Amniotic epithelial cell (primary cell): ENCODE results near the gene TNFRSF14.
"Not testable (repeated sequence)": the region's sequence is repeated elsewhere in the genome, so short reads cannot be mapped to it uniquely, and the experiment has no call there.

Experiments used
- DNase-seq: peaks from one replicate; pipeline ENCODE4 v3.0.0-alpha.2; 2010; ENCODE audit warnings: low read depth

Gene TNFRSF14

DNA sequence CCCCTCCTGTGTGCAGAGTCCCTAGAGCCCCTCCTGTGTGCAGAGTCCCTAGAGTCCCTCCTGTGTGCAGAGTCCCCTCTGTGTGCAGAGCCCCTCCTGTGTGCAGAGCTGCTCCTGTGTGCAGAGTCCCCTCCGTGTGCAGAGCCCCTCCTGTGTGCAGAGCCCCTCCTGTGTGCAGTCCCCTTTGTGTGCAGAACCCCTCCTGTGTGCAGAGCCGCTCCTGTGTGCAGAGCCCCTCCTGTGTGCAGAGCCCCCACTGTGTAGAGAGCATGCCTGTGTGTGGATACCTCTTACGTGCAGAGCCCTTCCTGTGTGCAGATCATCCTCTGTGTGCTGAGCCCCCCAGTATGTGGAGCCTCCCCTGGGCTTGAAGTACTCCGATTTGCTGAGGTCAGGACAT is 17.8 kb upstream of the TNFRSF14 start:
- DNase-seq: no peak

DNA sequence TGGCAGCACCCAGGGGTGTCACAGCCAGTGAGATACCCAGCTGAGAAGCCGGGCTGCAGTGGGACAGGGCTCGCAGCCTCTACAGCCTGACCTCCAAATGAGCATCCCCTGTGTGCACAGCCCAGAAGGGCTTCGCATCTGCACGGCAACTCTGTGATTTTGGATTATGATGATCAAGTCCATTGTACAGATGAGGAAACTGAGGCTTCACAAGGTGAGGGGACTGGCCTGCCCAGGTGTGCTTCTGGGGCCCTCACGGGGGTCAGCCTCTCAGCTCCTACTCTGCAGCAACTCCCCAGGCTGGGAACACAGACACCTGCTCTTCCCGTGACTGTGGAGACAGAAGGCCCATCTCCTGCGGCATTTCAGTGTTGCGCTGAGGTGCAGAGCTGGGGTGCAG is 17.3 kb upstream of the TNFRSF14 start:
- DNase-seq: no peak

DNA sequence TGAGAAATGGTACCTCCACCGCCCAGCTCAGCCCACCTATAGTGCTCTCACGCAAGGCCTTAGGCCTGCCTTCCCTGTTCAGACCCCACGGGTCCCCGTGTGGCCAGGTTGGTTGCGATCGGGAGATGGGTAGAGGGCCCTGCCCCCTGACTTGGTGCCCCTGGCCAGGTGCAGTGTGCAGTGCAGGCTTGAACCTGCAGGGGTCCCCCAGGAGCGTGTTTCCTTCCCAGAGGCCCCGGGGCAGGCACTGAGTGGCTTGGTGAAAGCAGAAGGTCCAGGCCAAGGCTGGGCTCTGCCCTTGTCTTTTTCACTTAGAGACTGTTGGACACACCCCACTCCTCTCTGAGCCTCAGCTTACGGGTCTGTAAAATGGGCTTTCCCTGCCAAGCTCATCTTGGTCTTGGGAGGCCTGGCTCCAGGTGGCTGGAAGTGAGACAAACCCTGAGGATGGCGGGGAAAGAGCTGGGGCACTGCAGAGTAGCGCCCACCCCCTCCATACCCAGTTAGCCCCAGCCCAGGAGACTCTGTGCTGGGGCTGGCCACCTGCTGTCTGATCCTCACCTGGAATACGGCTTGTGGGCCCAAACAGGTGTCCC is 16.8 kb upstream of the TNFRSF14 start:
- DNase-seq: no peak

DNA sequence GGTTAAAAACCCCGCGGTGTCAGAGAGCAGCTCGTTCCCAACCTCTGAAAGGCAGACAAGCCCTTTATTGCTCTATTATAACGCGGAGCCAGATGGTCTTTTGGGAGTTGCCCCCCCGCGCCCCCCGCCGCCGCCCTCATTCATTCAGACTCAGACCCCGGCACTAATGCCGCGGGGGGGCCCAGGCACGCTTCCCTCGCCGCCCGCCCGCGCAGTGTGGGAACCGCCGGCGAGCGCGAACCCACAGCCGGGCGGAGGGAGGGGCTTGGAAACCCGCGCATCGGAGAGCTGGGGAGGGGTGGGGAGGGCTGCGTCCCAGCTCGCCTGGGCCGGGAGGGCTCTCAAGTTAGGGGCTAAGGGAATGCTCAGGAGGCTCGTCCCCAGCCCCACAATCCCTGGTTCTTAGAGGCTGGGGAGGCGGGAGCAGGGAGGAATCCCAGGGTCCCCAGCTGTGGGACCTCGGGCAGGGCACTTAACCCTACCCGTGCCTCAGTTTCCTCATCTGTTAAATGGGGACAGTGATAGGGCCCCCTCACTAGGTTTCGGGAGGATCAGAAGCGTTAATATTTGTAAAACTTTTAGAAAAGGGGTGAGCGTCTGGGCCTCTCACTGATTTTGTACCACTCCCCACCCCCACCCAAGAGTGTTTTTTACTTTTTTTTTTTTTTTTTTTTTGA is 15.2 kb upstream of the TNFRSF14 start:
- DNase-seq: no peak

DNA sequence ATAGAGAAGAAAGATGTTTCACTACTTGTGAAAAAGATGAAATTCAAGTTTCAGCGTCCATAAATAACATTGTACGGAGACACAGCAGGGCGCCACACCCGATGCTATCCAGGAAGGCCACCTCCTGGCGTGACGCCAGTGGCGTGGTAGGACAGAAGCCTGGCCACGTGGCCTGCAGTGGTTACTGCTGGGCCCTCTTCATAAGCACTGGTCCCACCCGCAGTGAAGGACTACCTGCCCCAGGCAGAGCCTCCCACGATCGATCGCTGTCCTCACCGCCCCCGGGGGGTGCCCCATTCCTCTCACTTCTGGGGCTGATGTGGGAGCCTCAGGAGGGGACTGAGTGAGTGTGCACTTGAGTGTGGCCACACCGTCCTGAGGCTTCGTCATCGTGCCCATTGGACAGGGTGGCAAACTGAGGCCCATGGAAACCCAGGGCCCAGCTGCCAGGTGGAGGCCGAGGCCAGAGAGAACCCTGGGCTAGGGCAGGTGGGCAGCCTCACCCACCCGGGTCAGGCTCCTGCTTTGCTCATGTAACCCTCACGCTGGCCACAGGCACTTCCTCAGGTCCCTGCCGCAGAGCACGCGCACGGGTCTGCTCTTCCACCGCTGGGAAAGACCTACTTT is 14.4 kb upstream of the TNFRSF14 start:
- no peak for DNase-seq

DNA sequence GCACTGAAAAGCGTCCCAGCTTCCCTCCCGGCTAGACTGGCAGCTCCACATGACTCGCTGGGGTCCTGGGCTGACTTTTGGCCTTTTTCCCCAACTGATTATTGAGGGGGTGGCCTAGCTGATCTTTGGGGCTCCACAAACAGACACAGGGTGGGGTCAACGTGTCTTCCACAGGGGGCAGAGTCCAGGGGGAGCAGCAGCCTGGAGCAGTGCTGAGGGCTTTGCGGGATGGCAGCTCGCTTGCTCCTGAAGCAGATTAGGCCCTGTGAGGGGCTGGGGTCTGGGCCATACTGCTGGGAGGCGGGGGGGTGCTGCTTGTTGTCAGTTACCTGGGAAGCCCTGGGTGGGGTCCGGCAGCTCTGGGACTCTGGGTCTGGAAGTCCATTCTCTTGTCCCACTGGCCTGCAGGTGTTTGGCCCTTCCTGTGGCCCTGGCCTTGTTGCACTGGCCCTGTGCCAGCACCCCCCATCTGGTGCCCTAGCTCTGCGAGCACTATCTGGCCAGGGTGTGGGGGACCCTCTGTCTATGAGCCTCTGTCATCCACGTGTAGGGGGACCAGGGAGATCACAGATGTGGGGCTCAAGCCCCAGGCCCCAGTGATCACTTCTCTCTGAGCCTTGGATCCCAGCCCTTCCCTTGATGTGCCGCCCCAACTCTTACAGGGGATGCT is 13.8 kb upstream of the TNFRSF14 start:
- no peak for DNase-seq

DNA sequence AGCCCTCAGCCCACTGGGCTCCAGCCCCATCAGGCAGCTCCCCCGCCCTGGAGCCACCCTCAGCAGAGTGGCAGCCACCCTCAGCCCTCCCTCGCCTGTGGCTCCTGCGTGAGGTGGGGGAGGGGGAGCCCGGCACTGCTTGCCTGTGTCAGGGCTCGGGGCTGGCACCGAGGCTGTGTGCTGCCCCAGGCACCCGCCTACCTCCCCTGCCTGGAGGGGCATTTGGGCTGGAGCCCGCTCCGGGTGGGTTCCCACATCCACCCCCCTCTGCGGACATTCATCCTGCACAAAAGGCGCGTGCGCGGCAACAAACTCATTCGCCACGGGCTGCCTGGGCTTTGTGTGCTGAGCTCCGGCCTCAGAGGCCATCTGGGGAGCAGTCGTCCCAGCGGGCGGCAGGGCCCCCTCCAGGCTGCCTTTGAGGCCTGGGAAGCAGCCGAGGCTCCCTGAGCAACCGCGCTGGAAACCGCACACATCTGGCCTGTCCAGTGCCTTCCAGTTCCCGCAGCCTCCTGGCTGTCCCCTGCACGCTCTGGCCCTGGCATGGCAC is 12.6 kb upstream of the TNFRSF14 start:
- no peak for DNase-seq

DNA sequence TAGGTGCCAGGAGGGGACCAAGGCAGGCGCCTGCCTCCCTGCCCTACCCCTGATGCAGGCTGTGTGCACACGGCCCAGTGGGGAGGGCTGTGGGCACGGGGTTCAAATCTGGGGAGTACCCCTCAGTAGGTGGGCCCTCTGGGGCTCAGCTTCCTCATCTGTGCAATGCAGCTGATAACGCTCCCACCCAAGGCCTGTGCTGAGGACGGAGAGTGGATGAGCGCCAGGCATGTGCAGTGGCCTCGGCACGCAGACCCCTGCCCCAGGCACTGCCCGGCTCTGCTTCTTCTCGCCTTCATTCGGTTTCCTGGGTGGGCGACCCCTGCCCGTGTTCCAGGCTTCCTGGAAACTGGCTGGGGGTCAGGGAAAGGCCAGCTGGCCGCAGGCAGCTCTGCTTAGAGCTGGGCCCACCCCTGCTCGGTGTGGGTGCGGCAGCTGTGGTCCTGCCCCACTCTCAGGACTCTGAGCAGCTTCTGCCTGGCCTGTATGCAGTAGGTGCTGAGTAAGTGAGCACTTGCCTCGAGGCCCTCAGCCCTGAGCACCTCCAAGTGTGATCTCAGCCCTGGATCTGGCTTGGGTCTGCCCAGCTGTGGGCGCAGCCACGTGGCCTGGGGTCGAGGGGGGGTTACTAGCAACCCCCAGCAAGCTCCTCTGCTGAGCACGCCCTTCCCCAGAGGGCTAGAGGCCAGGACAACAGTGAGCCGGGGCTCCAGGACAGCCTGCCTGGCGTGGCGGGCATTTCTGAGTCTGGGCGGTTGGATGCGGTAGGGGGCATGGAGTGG is 11.9 kb upstream of the TNFRSF14 start:
- no peak for DNase-seq

DNA sequence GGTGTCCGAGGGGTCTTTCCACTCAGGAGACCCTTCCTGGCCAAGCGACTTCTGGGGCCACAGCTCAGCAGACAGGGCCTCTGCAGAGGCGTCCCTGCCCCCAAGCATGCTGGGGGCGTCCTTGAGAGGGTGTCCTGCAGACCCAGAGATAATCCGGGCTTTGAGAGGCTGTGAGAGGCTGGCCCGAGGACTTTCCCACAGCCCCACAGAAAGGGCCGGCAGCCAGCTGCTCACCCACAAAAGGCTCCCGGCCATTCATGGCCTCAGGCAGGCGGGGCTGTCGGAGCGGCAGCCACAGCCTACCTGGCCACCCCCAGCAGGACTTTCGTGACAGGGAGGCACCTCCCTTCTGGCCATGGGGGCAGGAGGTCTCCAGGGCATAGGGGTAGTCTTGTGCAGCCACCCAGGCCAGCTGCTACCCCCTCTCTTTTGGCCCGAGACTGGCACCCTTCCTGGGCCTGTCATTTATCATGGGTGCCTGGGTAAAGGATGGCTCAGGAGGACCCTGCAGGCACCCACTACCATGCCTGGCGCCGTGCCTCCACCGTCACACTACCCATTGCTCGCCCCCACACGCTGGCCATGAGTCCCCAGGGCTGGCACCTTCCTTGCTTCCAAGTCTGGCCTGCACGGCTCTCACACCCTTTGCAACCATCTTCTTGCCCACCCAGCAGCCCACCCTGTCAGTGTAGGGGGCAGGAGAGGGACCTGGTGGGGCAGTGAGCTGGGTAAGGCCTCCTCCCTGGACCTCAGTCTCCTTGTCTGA is 11.1 kb upstream of the TNFRSF14 start:
- DNase-seq: no peak

DNA sequence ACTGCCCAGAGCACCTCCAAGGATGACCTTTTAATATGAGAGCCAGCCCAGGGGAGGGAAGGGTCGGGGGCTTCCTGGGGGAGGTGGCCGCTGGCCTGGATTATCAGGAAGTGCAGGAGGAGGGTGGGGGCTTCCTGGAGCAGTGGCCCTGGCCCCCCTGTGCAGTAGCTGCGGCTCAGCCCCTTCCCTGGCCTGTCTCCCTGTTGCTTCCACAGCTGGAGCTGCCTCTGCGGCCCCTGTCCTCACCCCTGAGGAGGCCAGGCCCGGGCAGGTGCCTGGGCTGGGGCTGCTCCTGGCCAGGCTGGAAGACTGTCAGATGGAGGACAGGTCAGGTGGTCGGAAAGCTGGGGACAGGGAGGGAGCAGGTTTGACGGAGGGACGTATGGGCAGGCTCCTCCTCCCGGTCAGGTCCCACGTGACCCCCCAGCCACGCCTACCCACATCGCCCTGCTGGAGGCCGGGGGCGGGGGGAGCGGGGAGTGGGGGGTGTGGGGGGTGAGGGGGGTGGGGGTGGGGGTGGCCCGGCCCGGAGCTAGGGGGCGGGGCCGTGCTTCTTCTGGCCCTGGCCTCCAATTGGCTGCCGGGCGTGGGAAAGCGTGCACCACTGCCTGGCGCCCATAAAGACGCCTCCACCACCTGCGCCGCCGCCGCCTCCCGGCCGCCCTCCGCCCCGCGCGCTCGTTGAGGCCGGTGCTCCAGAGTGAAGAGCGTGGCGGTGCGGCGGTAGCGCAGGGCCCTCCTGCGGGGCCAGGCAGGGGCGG is 10.2 kb upstream of the TNFRSF14 start:
- DNase-seq: peak; percentile 67

DNA sequence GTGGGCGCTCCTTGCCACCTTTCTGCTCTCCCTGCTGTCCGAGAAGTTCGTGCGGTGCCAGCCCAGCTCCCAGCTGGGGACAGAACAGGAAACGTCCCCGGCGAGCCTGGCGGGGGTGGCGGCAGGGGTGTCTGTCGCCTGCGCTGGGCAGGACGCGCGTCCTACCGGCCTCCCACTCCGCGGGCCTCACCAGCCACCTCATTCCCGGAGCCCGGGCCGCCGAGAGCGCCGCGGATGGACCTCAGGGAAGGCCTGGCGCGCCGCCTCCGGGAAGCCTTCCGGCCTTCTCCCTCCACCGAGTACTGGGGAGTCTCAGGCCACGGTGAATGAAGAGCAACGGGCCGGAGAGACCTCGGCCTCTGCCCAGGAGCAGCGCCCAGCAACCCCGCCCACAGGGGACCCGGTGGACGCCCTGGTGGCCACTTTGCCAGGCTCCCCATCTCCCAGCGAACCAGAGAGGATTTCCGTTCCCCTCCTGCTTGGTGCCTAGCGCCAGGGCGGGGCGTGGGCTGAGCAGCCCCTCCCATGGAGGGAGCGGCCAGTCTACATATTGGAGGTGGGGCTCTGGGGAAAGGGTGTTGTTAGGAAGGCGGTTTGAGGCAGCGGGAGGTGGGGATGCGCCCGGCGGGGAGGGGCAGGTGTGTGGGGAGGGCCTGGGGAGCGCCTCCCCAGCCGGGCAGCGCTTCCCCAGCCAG is 9.5 kb upstream of the TNFRSF14 start:
- DNase-seq: peak; percentile 55

DNA sequence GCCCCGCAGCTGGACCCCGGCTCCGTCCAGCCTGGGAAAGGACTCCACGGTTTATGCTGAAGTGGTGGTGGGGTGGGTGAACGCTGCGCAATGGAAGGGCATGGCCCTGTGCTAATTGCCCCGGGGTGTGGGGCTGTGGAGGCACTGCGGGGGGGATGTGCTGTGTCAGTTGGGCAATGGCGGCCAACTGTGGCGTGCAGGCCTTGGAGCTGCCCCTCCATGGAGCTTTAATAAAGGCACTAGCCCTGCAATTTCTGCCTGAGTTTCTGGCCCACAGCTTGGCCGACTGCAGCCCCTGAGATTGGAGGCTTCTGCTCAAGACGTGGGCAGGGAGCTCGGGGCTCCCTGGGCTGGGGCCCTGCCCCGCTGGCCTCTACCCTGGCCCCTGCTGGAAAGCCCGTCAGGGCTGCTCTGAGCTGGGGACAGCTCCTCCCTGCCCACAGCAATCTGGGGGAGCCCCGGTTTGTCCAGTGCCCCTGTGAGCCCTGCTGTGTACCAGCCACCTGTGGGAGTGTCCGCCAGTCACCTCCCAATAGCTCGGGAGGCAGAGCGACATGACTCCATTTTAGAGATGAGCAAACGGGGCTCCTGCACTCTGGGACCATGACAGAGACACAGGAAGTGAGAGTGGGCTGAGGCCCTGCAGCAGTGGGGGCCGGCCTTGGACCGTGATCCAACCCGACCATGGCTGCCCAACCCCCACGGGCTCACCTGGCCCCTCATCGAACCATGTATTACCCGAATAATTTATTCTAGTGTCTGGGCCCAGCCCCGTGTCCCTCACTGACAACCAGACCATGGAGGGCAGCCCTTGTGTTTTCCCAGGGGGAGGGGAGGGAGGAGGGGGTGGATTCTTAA is 8.7 kb upstream of the TNFRSF14 start:
- no peak for DNase-seq

DNA sequence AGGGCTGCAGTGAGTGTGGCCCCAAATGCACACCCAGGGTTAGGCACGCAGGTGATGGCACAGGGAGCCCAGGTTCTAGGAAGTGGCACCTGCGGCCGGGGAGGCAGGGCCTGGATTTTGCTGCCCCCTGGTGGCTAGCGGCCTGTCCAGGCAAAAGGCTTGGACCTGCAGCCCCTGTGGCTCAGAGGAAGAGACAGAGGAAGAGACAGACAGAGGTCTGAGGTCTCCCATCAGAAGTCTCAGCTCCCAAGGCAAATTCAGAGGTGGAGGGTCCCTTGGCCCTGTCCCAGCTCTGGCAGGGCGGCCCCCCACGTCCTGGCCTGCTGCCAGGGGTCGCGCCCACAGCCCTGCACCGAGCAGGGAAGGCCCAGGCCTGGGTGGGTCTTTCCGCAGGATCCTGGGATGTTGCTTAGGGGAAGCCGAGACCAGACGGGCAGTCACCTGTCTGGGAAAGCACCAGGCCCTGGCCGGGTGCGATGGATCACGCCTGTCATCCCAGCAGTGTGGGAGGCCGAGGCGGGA is 8.0 kb upstream of the TNFRSF14 start:
- DNase-seq: no peak

DNA sequence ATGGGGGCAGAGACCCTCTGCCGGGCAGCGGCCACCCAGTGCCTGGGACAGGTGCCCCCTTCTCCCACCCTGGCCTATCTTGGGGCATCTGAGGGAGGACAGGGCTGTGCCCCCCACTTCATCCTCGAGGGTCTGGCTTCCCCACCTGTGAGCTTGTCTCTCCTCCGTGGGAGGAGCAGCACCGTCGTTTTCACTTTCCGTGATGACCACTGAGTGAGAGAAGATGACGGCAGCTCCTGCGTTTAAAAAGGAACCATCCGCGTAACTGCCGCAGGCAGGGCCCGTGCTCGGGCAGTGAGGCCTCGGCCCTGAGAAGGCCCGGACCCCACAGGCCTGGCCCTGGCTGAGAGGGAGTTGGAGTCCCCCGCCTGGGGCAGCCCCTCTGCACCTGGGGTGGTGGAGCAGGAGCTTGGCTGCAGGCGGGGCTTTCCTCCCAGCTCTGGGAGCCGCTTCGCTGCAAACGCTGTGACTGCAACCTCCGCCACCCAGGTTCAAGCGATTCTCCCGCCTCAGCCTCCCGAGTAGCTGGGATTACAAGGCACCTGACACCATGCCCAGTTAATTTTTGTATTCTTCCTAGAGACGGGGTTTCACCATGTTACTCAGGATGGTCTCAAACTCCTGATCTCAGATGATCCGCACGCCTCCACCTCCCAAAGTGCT is 6.7 kb upstream of the TNFRSF14 start:
- not testable (repeated sequence) for DNase-seq

DNA sequence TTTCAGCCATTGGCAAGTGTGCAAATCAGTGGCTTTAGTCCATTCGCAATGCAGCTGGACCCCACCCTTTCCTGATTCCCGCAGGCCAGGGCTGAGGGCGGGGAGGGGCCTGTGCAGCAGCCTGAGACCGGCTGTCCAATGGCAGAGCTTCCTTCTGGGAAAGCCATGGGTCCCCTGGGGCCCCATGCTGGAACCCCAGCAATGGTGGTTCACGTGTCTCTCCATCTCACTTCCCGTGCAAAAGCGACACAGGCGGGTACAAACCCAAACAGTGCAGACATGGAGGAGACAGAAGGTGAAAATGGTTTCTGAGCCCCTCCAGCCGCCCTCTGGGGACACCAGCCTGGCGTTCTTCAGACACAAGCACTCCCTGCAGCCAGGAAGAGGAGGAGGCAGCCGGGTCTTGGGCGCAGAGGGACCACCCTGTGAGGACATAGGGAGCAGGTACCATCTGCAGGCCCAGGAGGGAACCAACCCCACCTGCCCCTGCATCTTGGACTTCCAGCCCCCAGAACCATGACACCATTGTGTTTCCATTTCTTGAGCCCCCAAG is 5.8 kb upstream of the TNFRSF14 start:
- DNase-seq: not testable (repeated sequence)

DNA sequence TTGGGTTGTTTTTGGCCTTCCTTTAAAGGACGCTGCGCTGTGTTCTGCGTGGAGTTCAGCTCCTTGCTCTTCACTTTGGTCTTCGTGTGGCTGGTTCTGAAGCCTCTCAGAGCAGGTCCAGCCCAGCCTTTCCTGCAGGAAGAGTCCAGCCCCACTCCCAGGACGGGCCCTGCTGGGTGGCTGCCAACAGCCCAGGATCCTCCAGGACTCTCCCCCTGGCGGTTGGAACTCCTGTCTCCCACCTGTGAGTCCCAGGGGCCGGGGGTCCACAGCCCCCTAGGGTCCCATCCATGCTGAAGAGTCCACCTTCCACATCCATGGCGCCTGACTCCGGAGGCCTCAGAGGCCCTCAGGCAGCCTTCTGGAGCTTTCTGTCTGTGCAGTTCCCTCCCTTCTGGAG is 4.6 kb upstream of the TNFRSF14 start:
- not testable (repeated sequence) for DNase-seq

DNA sequence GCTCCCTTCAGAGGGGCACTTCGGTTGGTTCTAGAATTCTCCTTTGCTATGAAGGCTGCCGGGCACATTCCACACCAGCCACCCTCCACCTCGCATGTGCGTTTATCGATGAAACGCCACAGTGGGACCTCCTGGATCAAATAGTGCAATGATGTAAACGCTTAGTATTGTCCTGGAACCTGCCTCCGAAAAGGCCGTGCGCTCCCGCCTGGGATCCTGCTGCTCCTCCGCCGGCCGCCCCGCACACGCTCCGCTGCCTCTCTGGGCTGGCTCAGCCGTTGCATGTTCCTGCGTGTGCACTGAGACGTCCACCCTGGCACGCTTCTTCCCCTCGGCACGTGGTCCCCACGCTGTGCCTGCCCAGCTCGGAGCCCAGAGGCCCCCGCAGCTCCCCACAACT is 4.0 kb upstream of the TNFRSF14 start:
- DNase-seq: no peak

DNA sequence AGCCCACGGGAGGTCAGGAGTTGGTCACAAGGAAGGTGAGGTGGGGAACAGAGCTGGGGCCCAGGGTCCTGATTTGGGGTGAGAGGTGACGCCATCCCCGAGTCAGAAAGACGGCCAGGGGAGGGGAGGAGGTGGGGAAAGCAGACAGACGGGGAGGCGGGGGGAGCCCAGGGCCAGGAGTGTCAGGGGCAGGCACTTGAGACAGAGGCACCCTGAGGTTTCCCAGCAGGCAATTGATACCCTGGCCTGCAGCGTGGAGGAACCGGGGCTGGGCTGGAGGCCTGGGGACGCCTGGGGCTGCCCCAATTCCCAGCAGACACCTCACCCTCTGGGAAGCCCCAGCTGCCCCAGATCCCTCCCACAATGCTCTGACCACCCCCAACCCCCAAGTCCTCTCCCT is 3.1 kb upstream of the TNFRSF14 start:
- DNase-seq: not testable (repeated sequence)
